NCI-H748 (cell line): ENCODE data around the gene MTMR10.

ENCODE experiments used
- DNase-seq: peaks from one replicate; lab custom pipeline; 2025; ENCODE audit not compliant: unreplicated experiment; lab: John Stamatoyannopoulos, UW

Gene MTMR10

GRCh38 chr15:30921781-30922479 lies 69.5 kb downstream of the MTMR10 start:
- no peak for DNase-seq

- no peak for DNase-seq
Measured at GRCh38 chr15:30921106-30921505, 70.3 kb downstream of the MTMR10 start.

- no peak for DNase-seq
Measured at GRCh38 chr15:30919877-30920550, 71.4 kb downstream of the MTMR10 start.

GRCh38 chr15:30918366-30918765 lies 73.1 kb downstream of the MTMR10 start:
- no peak for DNase-seq

GRCh38 chr15:30917675-30918074 lies 73.8 kb downstream of the MTMR10 start:
- no peak for DNase-seq

- no peak for DNase-seq
Measured at GRCh38 chr15:30917013-30917412, 74.4 kb downstream of the MTMR10 start.

- no peak for DNase-seq
Measured at GRCh38 chr15:30913761-30914160, 77.7 kb downstream of the MTMR10 start.

GRCh38 chr15:30906366-30906765 lies 85.1 kb downstream of the MTMR10 start:
- no peak for DNase-seq

GRCh38 chr15:30905821-30906220 lies 85.6 kb downstream of the MTMR10 start:
- DNase-seq, result no peak

GRCh38 chr15:30904812-30905211 lies 86.6 kb downstream of the MTMR10 start:
- no peak for DNase-seq

- DNase-seq, result peak; percentile 86
Measured at GRCh38 chr15:30903497-30904187, 87.8 kb downstream of the MTMR10 start, which contains the start of gene FAN1. Gene FAN1, plus strand, starts transcription at chr15:30903915. Its CDS starts 749 bp downstream, at chr15:30904664.

- DNase-seq, result no peak
Measured at GRCh38 chr15:30901889-30902288, 89.5 kb downstream of the MTMR10 start.

- DNase-seq, result no peak
Measured at GRCh38 chr15:30896211-30896606, 95.2 kb downstream of the MTMR10 start.

GRCh38 chr15:30895461-30896210 lies 95.8 kb downstream of the MTMR10 start:
- no peak for DNase-seq

GRCh38 chr15:30889196-30889595 lies 102.2 kb downstream of the MTMR10 start:
- no peak for DNase-seq
